ENCODE results near the gene SLC22A3. TPM values are rescaled to one million over a fixed set of nuclear protein-coding genes. Genes with fewer than 3 reads are reported as not detected.

SLC22A3 gene
- total RNA-seq, 1 experiment from 2014 or later, result 0.07 TPM

GRCh38 chr6:160430203-160430602 lies 82.0 kb downstream of the SLC22A3 start:
- Histone ChIP-seq H3K79me2 (ENCODE audit: insufficient read depth, low read length) (no peaks in the 10 kb centered on the region), H3K9me3 (ENCODE audit: control insufficient read depth in 1 of 2, insufficient read depth in 1 of 2, low read depth in 1 of 2, low read length in 2 of 2) (no peaks in the 10 kb centered on the region), H3K4me1 (ENCODE audit: control insufficient read depth in 1 of 2, insufficient read depth in 2 of 2, low read length in 2 of 2) (no peaks in the 10 kb centered on the region), H3K9ac (ENCODE audit: low read length) (no peak overlapping the region), H4K20me1 (ENCODE audit: insufficient read depth) (no peaks in the 10 kb centered on the region), H3K4me2 (ENCODE audit: low read length) (no peak overlapping the region), H3K36me3 (ENCODE audit: control insufficient read depth in 1 of 2, insufficient read depth in 2 of 2, low read length in 2 of 2) (no peaks in the 10 kb centered on the region), H3K9me2 (ENCODE audit: insufficient read depth) (no peaks in the 10 kb centered on the region), H3K27ac (ENCODE audit: low read depth, low read length) (no peak overlapping the region), H2AFZ (ENCODE audit: low read depth, low read length, poor library complexity, severe bottlenecking) (no peak overlapping the region), H3K4me3 (replicated peaks in 1 of 2; ENCODE audit: low read depth in 1 of 2, low read length in 2 of 2) (no peak overlapping the region), H3K27me3 (ENCODE audit: insufficient read depth, low read length) (no peaks in the 10 kb centered on the region)
- TF ChIP-seq POLR2A (IDR thresholded peaks at IDR 0.05; ENCODE audit: borderline replicate concordance, extremely low read depth, insufficient read depth, insufficient read length), result no peak
- no peak for TF ChIP-seq CTCF (IDR thresholded peaks at IDR 0.05 in 2 of 3, conservative IDR thresholded peaks at IDR 0.05 in 1 of 3; ENCODE audit: borderline replicate concordance in 1 of 3, insufficient read depth in 1 of 3, low read depth in 2 of 3, low read length in 2 of 3)
- no peak for TF ChIP-seq SRF (IDR thresholded peaks at IDR 0.05; ENCODE audit: low read depth)
- ChIA-PET RAD21 (ENCODE audit: low non-redundant PET in 1 of 2, low total read pairs in 2 of 2, uncharacterized antibody in 2 of 2, unreplicated experiment in 2 of 2) (no interaction called here), POLR2A (no interaction called here), CTCF (no interaction called here)
- intact Hi-C loops (cut with micrococcal nuclease), result no loop called here
- no TSS peak for BruUV-seq (replicated peaks)
- no peak for DNase-seq (ENCODE audit: low read depth, low spot score)
- no peak for ATAC-seq

GRCh38 chr6:160430751-160431150 lies 82.6 kb downstream of the SLC22A3 start:
- H3K4me1 ChIP-seq (ENCODE audit: control insufficient read depth in 1 of 2, insufficient read depth in 2 of 2, low read length in 2 of 2), result no peaks in the 10 kb centered on the region
- POLR2A ChIA-PET, result no interaction called here
- no TSS peak for BruUV-seq (replicated peaks)
- no peak overlapping the region for H3K27ac ChIP-seq (ENCODE audit: low read depth, low read length)
- no peak overlapping the region for H2AFZ ChIP-seq (ENCODE audit: low read depth, low read length, poor library complexity, severe bottlenecking)
- intact Hi-C loops (cut with micrococcal nuclease), result no loop called here
- DNase-seq (ENCODE audit: low read depth, low spot score) (no peak), ATAC-seq (no peak)
- RAD21 ChIA-PET (ENCODE audit: low non-redundant PET in 1 of 2, low total read pairs in 2 of 2, uncharacterized antibody in 2 of 2, unreplicated experiment in 2 of 2), result no interaction called here
- CTCF ChIA-PET, result no interaction called here
- H3K79me2 ChIP-seq (ENCODE audit: insufficient read depth, low read length), result no peaks in the 10 kb centered on the region
- H3K4me2 ChIP-seq (ENCODE audit: low read length), result no peak overlapping the region
- H3K36me3 ChIP-seq (ENCODE audit: control insufficient read depth in 1 of 2, insufficient read depth in 2 of 2, low read length in 2 of 2), result no peaks in the 10 kb centered on the region
- H3K9ac ChIP-seq (ENCODE audit: low read length), result no peak overlapping the region
- no peak for TF ChIP-seq CBX3 (IDR thresholded peaks at IDR 0.05; ENCODE audit: low read depth)
- TF ChIP-seq YY1 (IDR thresholded peaks at IDR 0.05; ENCODE audit: extremely low read depth, insufficient replicate concordance, low read depth, low read length), result no peak
- no peak for TF ChIP-seq ZFX (IDR thresholded peaks at IDR 0.05)
- TF ChIP-seq CEBPB (IDR thresholded peaks at IDR 0.05; ENCODE audit: low read depth), result no peak
- TF ChIP-seq EZH2phosphoT487 (IDR thresholded peaks at IDR 0.05; ENCODE audit: borderline replicate concordance), result no peak
- no peak for TF ChIP-seq ELF1 (IDR thresholded peaks at IDR 0.05; ENCODE audit: borderline replicate concordance, low read depth)
- TF ChIP-seq ZNF274 (IDR thresholded peaks at IDR 0.05; ENCODE audit: low read depth, low read length), result no peak
- no peak for TF ChIP-seq POLR2A (IDR thresholded peaks at IDR 0.05; ENCODE audit: borderline replicate concordance, extremely low read depth, insufficient read depth, insufficient read length)
- no peak for TF ChIP-seq FOSL1 (IDR thresholded peaks at IDR 0.05; ENCODE audit: low read depth)
- TF ChIP-seq TCF7L2 (IDR thresholded peaks at IDR 0.05; ENCODE audit: borderline replicate concordance, extremely low read depth, insufficient read depth, insufficient read length), result no peak
- no peak for TF ChIP-seq ATF3 (IDR thresholded peaks at IDR 0.05)
- no peak for TF ChIP-seq SIN3A (IDR thresholded peaks at IDR 0.05; ENCODE audit: low read depth)
- no peak for TF ChIP-seq RAD21 (IDR thresholded peaks at IDR 0.05; ENCODE audit: low read depth)
- no peak overlapping the region for H3K4me3 ChIP-seq (replicated peaks in 1 of 2; ENCODE audit: low read depth in 1 of 2, low read length in 2 of 2)
- H3K9me2 ChIP-seq (ENCODE audit: insufficient read depth), result no peaks in the 10 kb centered on the region
- 0 out of 2 replicates have a peak, but pooled peaks cover under 1% of the 10 kb centered on the region for H3K27me3 ChIP-seq (ENCODE audit: insufficient read depth, low read length)
- no peaks in the 10 kb centered on the region for H4K20me1 ChIP-seq (ENCODE audit: insufficient read depth)
- H3K9me3 ChIP-seq (ENCODE audit: control insufficient read depth in 1 of 2, insufficient read depth in 1 of 2, low read depth in 1 of 2, low read length in 2 of 2), result no peaks in the 10 kb centered on the region
